ENCODE results near the gene WDR33. TPM values are rescaled to one million over a fixed set of nuclear protein-coding genes. Genes with fewer than 3 reads are reported as not detected.
"Not testable (repeated sequence)": the region's sequence is repeated elsewhere in the genome, so short reads cannot be mapped to it uniquely, and the experiment has no call there.

The WDR33 gene
- total and polyA plus RNA-seq, 2 of the 4 experiments (the other 2 are of a cell fraction), result 19.6 to 41.2 TPM

DNA sequence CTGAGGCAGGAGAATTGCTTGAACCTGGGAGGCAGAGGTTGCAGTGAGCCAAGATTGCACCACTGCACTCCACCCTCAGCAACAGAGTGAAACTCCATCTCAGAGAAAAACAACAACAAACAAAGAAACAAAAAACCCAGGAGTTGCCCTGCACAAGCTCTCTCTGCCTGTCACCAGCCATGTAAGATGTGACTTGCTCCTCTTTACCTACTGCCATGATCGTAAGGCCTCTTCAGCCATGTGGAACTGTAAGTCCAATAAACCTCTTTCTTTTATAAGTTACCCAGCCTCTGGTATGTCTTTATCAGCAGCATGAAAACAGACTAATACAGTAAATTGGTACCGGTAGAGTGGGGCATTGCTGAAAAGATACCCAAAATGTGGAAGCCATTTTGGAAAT, 15.7 kb upstream of the WDR33 start:
- H2AK5ac ChIP-seq (ENCODE audit: low read depth, low read length); H4K20me1 ChIP-seq (ENCODE audit: insufficient read depth, low read length); POLR2A ChIA-PET (ENCODE audit: unreplicated experiment); DNase-seq; H3K14ac ChIP-seq (replicated peaks; ENCODE audit: low read depth, low read length); H3K9me1 ChIP-seq (ENCODE audit: insufficient read depth, low read length); H3K36me3 ChIP-seq (ENCODE audit: control insufficient read depth, insufficient read depth, low read length); CTCF ChIA-PET; H3K18ac ChIP-seq (ENCODE audit: low read depth, low read length); H3K56ac ChIP-seq (ENCODE audit: extremely low read depth, insufficient read depth, low read length); H3K79me1 ChIP-seq (ENCODE audit: low read depth in 1 of 2, low read length in 2 of 2); H4K91ac ChIP-seq (ENCODE audit: insufficient read depth, low read depth, low read length); H2BK20ac ChIP-seq (ENCODE audit: low read depth, low read length); H4K8ac ChIP-seq (ENCODE audit: low read depth in 2 of 2, low read length in 2 of 2); BruUV-seq (replicated peaks); H3K4ac ChIP-seq (ENCODE audit: low read depth, low read length); H3K27ac ChIP-seq (ENCODE audit: insufficient read depth, low read length); H2BK120ac ChIP-seq (ENCODE audit: low read depth, low read length); intact Hi-C loops (cut with micrococcal nuclease); H2AK9ac ChIP-seq (replicated peaks; ENCODE audit: low read depth, low read length, poor library complexity); dilution Hi-C loops (cut with HindIII; ENCODE audit: low sequenced_read_pairs, unreplicated experiment); H3K4me1 ChIP-seq (ENCODE audit: control insufficient read depth, insufficient read depth, low read length); H2BK15ac ChIP-seq (ENCODE audit: low read depth, low read length); H3K4me2 ChIP-seq (ENCODE audit: low read depth, low read length); H2AFZ ChIP-seq (replicated peaks; ENCODE audit: low read length, poor library complexity); in situ Hi-C loops (cut with MboI; ENCODE audit: low sequenced_read_pairs); H3K9ac ChIP-seq (ENCODE audit: low read depth, low read length); H3K4me3 ChIP-seq (ENCODE audit: insufficient read depth, low read depth, low read length); H3K27me3 ChIP-seq (ENCODE audit: control insufficient read depth, insufficient read depth, low read length); H2BK5ac ChIP-seq (ENCODE audit: low read depth, low read length, poor library complexity, severe bottlenecking); H4K5ac ChIP-seq (ENCODE audit: low read depth, low read length); ATAC-seq (ENCODE audit: low read depth); H3K23ac ChIP-seq (ENCODE audit: low read depth, low read length); H3K9me3 ChIP-seq (ENCODE audit: control insufficient read depth, insufficient read depth, low read length): not testable (repeated sequence)
- 100% methylated on average over 1 of the region's 2 CpGs; no CpG with 5 or more reads in 1 of the 2 experiments for WGBS, 2 experiments (ENCODE audit: extremely low coverage in 2 of 2, insufficient read length in 1 of 2)
